ENCODE data around the gene LHPP.

LHPP gene

GRCh38 chr10:124636271-124636995 lies 174.8 kb downstream of the LHPP start:
- no peak overlapping the region for H3K4me3 ChIP-seq (replicated peaks; ENCODE audit: low read depth, low read length)
- H3K36me3 ChIP-seq (ENCODE audit: control insufficient read depth, insufficient read depth, low read length): peaks cover 2% of the 10 kb centered on the region; the same call in 1 of the 2 replicates
- no peaks in the 10 kb centered on the region for H3K27me3 ChIP-seq (replicated peaks; ENCODE audit: control insufficient read depth, insufficient read depth, low read length)
- no peak for TF ChIP-seq CTCF (IDR thresholded peaks at IDR 0.05; ENCODE audit: insufficient read depth, low read length, poor library complexity, severe bottlenecking)
- no peak for DNase-seq (ENCODE audit: extremely low read depth, insufficient read length)

GRCh38 chr10:124637091-124637700 lies 175.6 kb downstream of the LHPP start:
- Histone ChIP-seq H3K4me3 (replicated peaks; ENCODE audit: low read depth, low read length) (no peak overlapping the region), H3K27me3 (replicated peaks; ENCODE audit: control insufficient read depth, insufficient read depth, low read length) (no peaks in the 10 kb centered on the region), H3K36me3 (ENCODE audit: control insufficient read depth, insufficient read depth, low read length) (peaks cover 2% of the 10 kb centered on the region; the same call in 1 of the 2 replicates)
- TF ChIP-seq CTCF (IDR thresholded peaks at IDR 0.05; ENCODE audit: insufficient read depth, low read length, poor library complexity, severe bottlenecking): no peak
- DNase-seq (ENCODE audit: extremely low read depth, insufficient read length): no peak

GRCh38 chr10:124637746-124638145 lies 176.1 kb downstream of the LHPP start:
- H3K4me3 ChIP-seq (replicated peaks; ENCODE audit: low read depth, low read length): no peak overlapping the region
- DNase-seq (ENCODE audit: extremely low read depth, insufficient read length): no peak
- H3K36me3 ChIP-seq (ENCODE audit: control insufficient read depth, insufficient read depth, low read length): peaks cover 2% of the 10 kb centered on the region; the same call in 1 of the 2 replicates
- no peaks in the 10 kb centered on the region for H3K27me3 ChIP-seq (replicated peaks; ENCODE audit: control insufficient read depth, insufficient read depth, low read length)
- no peak for TF ChIP-seq CTCF (IDR thresholded peaks at IDR 0.05; ENCODE audit: insufficient read depth, low read length, poor library complexity, severe bottlenecking)

GRCh38 chr10:124639206-124639605 lies 177.6 kb downstream of the LHPP start:
- TF ChIP-seq CTCF (IDR thresholded peaks at IDR 0.05; ENCODE audit: insufficient read depth, low read length, poor library complexity, severe bottlenecking): no peak
- Histone ChIP-seq H3K27me3 (replicated peaks; ENCODE audit: control insufficient read depth, insufficient read depth, low read length) (no peaks in the 10 kb centered on the region), H3K4me3 (replicated peaks; ENCODE audit: low read depth, low read length) (no peak overlapping the region), H3K36me3 (ENCODE audit: control insufficient read depth, insufficient read depth, low read length) (peaks cover 2% of the 10 kb centered on the region; the same call in 1 of the 2 replicates)
- DNase-seq (ENCODE audit: extremely low read depth, insufficient read length): no peak

- no peak for DNase-seq (ENCODE audit: extremely low read depth, insufficient read length)
- no peak overlapping the region for H3K4me3 ChIP-seq (replicated peaks; ENCODE audit: low read depth, low read length)
- H3K27me3 ChIP-seq (replicated peaks; ENCODE audit: control insufficient read depth, insufficient read depth, low read length): no peaks in the 10 kb centered on the region
- TF ChIP-seq CTCF (IDR thresholded peaks at IDR 0.05; ENCODE audit: insufficient read depth, low read length, poor library complexity, severe bottlenecking): no peak
- peaks cover 2% of the 10 kb centered on the region; the same call in 1 of the 2 replicates for H3K36me3 ChIP-seq (ENCODE audit: control insufficient read depth, insufficient read depth, low read length)
Measured at GRCh38 chr10:124639646-124640045, 178.0 kb downstream of the LHPP start.
